WI38 (cell line): ENCODE data around the gene CTBP1.

Source experiments
- H3K4me3 ChIP-seq: 2 replicates; pipeline ENCODE4 v1.5.1; 2011; ENCODE audit warnings: low read depth, mild to moderate bottlenecking, control low read depth, low read length
- TF ChIP-seq, protein P1 (sequence below): IDR thresholded peaks from 2 replicates; pipeline ENCODE4 v1.5.1; 2012; ENCODE audit warnings: low read depth, mild to moderate bottlenecking, control low read depth, low read length

Gene CTBP1

DNA sequence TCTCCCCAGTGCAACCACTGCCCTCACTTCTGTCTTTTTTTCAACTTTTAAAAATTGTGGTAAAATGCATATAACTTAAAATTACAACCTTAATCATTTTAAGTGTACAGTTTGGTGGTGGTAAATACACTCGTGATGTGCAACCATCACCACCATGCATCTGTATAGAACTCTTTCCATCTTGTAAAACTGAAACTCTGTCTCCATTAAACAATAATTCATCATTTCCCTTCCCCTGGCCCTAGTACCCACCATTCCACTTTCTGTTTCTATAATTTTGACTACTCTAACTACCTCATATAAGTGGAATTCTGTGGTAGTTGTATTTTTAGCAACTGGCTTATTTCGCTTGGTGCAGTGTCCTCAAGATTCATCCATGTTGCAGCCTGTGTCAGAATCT, 6.8 kb upstream of the CTBP1 start:
- no peak overlapping the region for H3K4me3 ChIP-seq
- TF ChIP-seq, protein P1, sequence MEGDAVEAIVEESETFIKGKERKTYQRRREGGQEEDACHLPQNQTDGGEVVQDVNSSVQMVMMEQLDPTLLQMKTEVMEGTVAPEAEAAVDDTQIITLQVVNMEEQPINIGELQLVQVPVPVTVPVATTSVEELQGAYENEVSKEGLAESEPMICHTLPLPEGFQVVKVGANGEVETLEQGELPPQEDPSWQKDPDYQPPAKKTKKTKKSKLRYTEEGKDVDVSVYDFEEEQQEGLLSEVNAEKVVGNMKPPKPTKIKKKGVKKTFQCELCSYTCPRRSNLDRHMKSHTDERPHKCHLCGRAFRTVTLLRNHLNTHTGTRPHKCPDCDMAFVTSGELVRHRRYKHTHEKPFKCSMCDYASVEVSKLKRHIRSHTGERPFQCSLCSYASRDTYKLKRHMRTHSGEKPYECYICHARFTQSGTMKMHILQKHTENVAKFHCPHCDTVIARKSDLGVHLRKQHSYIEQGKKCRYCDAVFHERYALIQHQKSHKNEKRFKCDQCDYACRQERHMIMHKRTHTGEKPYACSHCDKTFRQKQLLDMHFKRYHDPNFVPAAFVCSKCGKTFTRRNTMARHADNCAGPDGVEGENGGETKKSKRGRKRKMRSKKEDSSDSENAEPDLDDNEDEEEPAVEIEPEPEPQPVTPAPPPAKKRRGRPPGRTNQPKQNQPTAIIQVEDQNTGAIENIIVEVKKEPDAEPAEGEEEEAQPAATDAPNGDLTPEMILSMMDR = no peak

- TF ChIP-seq, protein P1 = no peak
- H3K4me3 ChIP-seq = no peak overlapping the region
These were observed 6.2 kb upstream of the CTBP1 start for GRCh38 chr4:1255151-1255550.

DNA sequence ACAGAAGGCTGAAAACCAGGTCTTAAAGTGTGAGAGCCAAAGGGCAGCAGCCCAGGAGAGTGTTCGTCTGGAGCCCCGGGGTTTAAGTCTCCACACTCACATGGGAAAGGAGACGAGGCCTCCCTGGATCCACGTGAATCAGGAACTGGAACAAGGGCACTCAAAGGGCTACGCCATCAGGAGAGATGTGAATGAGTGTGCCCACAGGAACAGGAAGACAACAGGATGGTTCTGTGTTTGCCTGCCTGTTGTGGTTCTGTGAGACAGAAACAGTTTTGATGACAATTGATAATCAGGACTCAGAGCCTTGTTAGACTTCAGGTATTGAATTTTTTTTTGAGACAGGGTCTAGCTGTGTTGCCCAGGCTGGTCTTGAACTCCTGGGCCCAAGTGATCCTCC, 4.9 kb upstream of the CTBP1 start:
- TF ChIP-seq, protein P1 = no peak
- no peak overlapping the region for H3K4me3 ChIP-seq

- H3K4me3 ChIP-seq = no peak overlapping the region
- TF ChIP-seq, protein P1 = no peak
These were observed 4.1 kb upstream of the CTBP1 start for GRCh38 chr4:1252928-1253492.

- no peak overlapping the region for H3K4me3 ChIP-seq
- TF ChIP-seq, protein P1 = no peak
These were observed 2.8 kb upstream of the CTBP1 start for GRCh38 chr4:1251773-1252066.

DNA sequence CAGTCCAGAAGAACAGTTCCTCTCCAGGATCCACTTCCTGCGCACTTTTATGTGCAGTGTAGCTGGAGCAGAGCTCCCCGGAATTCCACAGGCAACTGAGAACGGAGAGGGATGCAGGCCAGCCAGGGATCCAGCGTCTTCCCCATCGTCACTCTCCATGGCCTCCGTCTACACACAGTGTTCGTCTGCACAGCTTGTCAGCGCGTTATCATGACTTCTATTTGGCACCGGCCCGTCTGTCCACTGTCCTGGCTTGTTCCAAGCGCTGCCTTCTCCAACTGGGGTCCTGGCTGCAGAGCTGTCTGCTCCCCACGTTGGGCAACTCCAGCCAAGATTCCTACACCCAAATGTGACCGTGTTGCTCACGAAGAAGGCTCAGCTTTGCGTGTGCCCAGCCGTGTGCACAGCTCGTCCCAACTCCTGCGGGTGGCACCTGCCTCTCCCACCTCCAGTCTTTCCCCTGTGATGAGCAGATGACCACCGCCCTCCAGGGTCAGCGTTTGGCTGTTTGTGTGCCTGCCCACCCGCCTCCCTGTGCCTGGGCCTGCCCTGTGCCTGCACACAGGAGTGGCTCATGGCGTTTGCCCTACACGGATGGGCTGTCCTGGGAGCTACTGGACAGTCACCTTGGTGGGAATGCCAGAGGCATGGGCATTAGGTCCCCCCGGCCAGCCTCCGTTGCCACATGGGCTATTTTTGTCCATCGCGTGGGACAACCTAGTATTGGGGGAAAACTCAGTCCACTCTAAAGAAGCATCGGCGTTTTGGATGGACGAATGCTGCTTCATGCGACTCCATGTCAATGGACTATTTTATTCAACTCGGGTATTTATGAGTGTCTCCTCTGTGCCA, 2.2 kb upstream of the CTBP1 start:
- TF ChIP-seq, protein P1 = no peak
- H3K4me3 ChIP-seq = no peak overlapping the region

- TF ChIP-seq, protein P1 = no peak
- no peak overlapping the region for H3K4me3 ChIP-seq
These were observed 1.5 kb upstream of the CTBP1 start for GRCh38 chr4:1250527-1250812.
